Fibroblast of skin of right biceps (primary cell): ENCODE measurements around the gene IRAK3.
A peak's percentile ranks its signal among the peaks of the same experiment; 100 is the strongest.
"Not testable (repeated sequence)": the region's sequence is repeated elsewhere in the genome, so short reads cannot be mapped to it uniquely, and the experiment has no call there.

Experiments
- DNase-seq: peaks from one replicate; pipeline ENCODE4 v3.0.0-alpha.2; 2013

Gene IRAK3

GRCh38 chr12:66174391-66175325, 14.4 kb upstream of the IRAK3 start:
- DNase-seq, result not testable (repeated sequence)

- peak; percentile 5 for DNase-seq
These were observed 12.7 kb upstream of the IRAK3 start for GRCh38 chr12:66176105-66176900.

GRCh38 chr12:66182956-66183355, 6.1 kb upstream of the IRAK3 start:
- DNase-seq, result no peak

- not testable (repeated sequence) for DNase-seq
These were observed 4.2 kb upstream of the IRAK3 start for GRCh38 chr12:66184822-66185221.

GRCh38 chr12:66187036-66187435, 2.0 kb upstream of the IRAK3 start:
- no peak for DNase-seq

GRCh38 chr12:66187821-66188220, 1.2 kb upstream of the IRAK3 start:
- no peak for DNase-seq

GRCh38 chr12:66189486-66189843, 451 bp downstream of the IRAK3 start:
- DNase-seq, result no peak

GRCh38 chr12:66189889-66190288, 875 bp downstream of the IRAK3 start:
- no peak for DNase-seq

- peak; percentile 15 for DNase-seq
These were observed 1.7 kb downstream of the IRAK3 start for GRCh38 chr12:66190519-66191370.

- DNase-seq, result no peak
These were observed 2.6 kb downstream of the IRAK3 start for GRCh38 chr12:66191547-66192126.

- DNase-seq, result no peak
These were observed 5.1 kb downstream of the IRAK3 start for GRCh38 chr12:66194122-66194521.

- DNase-seq, result no peak
These were observed 6.2 kb downstream of the IRAK3 start for GRCh38 chr12:66195242-66195641.

GRCh38 chr12:66196806-66197205, 7.8 kb downstream of the IRAK3 start:
- DNase-seq, result no peak

- peak; percentile 53 for DNase-seq
These were observed 8.5 kb downstream of the IRAK3 start for GRCh38 chr12:66197495-66197921.

- no peak for DNase-seq
These were observed 10.1 kb downstream of the IRAK3 start for GRCh38 chr12:66199141-66199540.

- peak; percentile 22 for DNase-seq
These were observed 11.0 kb downstream of the IRAK3 start for GRCh38 chr12:66199831-66200509.

GRCh38 chr12:66203820-66204219, 14.8 kb downstream of the IRAK3 start:
- no peak for DNase-seq

GRCh38 chr12:66206141-66206540, 17.1 kb downstream of the IRAK3 start:
- no peak for DNase-seq

- peak; percentile 42 for DNase-seq
These were observed 21.8 kb downstream of the IRAK3 start for GRCh38 chr12:66210840-66211239.

GRCh38 chr12:66211573-66211972, 22.6 kb downstream of the IRAK3 start:
- DNase-seq, result not testable (repeated sequence)

GRCh38 chr12:66213011-66213410, 24.0 kb downstream of the IRAK3 start:
- not testable (repeated sequence) for DNase-seq
